NCI-H1436 treated with DMSO at 0.1 percent for 48 hours (cell line): ENCODE results near the gene DDX59.
"Not testable (repeated sequence)": the region's sequence is repeated elsewhere in the genome, so short reads cannot be mapped to it uniquely, and the experiment has no call there.

Experiments
- DNase-seq: peaks from one replicate; lab custom pipeline; 2025; lab: John Stamatoyannopoulos, UW

Gene DDX59

DNA sequence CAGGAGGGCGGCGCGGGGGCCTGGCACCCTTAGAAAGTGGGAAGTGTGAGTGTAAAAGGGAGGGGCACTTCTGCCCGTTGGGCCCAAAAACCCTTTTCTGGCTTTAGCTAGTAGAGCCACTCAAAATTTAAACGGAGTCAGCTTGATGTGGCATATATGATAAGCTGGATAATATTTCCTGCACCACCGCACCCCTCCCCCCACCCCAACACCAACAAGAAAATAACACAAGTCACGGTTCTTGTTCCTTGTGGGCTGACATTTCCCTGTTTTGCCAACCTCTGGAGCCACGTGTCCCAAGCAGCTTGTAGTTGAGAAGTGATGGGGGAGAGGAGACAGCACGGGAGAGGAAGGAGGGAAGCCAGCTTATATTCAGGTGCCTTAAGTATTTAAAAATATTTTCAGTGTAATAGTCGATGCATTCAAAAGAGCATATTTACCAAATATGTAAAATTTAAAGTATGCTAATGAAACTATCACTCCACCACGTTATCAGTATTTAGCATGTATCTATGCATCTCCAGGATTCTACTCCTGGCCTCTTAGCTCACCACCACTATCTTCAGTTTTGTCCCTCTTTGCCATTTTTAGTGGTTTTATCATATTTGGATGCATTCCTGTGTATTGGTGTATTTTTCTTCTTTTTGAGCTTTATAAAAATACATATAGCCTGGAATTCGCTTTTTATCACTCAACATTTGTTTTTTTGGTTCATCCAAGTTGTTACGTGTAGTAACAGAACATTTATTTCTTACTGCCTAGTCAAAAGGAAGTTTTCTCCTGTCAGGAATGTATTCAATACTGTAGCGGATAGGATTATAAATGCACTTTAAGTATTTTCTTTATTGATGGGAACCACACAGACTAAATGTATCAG is 773 bp upstream of the DDX59 start:
- no peak for DNase-seq

DNA sequence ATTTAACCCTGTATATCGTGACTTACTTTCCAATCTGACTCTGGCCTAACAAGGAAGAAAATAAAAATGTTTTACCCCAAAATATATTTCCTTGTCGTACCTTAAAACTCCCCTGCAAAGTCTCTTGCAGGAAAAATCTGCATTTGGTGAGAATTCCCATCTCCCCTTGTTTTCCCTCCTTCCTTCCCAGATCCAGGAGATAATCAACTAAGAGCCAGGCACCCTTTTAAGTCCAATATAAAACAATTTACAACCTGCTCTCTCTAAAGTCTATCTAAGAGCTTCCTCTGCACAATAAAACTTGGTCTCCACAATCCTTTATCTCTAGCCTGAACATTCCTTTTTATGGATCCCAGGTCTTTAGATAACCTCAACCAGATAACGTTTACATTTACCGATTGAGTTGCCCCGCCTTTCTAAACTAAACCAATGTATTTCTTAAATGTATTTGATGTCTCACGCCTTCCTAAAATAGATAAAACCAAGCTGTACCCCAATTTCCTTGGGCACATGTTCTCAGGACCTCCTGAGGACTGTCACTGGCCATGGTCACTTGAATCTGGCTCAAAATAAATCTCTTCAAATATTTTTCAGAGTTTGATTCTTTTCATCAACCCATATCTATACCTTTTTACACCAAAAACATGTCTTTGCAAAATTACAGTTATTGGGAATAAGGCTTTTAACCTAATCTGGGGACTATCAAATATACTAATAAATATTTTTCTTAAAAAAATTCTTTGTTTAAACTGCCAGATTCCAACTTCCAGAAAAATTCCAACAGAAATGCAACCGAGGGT is 993 bp downstream of the DDX59 start:
- DNase-seq = no peak

DNA sequence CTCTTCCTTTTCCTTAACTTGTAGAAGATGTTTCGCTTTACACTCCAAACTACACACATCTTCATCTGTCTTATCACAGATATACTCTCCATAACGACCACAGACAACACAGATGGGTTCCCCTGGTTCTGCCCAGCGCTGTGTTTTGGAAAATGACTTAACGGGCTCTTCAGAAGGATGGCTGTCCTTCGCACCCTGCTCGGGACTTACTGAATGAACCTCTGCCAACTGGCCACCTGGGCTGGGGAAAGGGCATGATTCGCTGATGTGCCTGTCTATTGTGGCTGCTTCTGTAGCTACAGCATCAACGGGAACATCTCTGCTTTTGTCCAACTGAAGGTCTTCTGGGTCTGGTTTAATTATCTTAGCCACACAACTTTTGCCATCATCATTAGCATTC is 3.4 kb downstream of the DDX59 start:
- no peak for DNase-seq

DNA sequence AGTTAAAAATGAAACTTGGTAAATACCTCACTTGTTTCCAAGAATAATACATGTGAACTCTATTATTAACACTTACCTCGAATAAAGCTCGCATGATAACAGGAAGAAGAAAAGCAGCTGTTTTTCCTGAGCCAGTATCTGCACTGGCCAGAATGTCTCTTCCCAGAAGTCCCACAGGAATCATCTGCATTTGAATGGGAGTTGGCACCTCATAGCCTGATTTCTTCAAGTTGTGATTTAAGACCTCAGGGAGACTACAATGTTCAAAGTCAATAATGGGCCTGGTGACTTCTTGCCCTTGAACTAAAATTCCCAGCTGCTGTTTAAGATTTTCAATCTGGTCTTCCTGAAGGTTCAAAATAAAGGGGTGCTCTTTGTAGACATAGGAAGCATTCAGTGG is 3.8 kb downstream of the DDX59 start:
- no peak for DNase-seq

DNA sequence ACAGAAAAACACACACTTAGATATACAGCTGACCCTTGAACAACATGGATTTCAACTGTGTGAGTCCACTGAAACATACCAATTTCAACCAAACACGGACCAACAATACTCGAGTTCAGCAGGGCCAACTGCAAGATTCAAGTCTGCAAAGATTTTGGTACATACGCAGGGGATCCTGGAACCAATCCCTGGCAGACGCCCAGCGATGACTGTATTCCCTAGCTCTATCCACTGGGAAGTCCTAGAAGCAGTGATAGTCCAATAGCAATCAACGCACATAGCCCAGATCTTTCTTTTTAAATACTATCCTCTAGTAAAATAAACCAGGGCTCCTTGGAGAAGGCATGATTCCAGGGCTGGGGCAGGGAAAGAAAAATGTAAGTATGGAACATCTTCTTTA is 9.0 kb downstream of the DDX59 start:
- no peak for DNase-seq

DNA sequence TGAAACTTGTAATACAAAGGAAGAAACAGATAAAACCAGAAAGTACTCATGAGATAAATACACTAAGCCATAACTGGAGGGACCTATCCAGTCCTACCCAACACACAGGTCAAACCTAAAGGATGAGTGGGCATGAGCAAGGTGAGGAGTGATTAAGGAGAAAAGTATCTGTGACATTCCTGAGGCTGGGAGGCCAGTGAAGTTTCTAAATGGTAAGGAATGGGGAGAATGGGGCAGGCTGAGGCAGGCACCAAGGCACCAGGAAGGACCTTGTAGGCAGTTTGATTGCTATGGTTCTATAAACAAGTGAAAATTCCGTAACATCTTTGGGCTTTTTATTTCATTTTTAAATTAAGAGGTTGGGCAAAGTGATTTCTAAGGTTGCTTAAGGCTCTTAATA is 10.4 kb downstream of the DDX59 start:
- DNase-seq = no peak

DNA sequence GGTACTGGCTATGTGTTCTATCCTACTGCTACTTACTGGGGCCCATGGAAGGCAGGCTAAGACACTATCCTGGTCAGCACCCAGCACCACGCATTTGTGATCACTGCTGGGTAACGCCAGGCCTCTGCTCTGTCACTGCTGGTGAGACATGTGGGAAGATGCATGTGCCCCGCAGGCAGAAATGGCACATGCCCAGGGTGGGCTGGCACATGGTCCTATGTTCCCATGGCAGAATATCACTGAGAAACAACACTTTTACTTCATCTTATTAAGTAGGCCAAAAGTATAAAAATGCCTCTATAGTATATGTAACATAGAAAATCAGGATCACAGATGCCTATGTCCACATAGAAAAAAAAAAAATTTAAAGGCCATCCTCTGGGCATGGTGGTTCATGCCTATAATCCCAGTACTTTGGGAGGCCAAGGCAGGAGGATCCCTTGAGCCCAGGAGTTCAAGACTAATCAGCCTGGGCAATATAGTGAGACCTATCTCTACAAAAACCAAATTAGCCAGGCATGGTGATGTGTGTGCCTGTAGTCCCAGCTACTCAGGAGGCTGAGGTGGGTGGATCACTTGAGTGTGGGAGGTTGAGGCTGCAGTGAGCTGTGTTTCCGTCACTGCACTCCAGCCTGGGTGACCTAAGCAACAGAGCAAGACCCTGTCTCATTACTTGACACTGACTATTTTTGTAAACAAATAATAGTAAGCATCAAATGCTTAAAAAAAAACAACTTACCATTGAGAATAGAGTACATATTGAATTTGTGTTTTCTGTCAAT is 11.5 kb downstream of the DDX59 start:
- DNase-seq = no peak

DNA sequence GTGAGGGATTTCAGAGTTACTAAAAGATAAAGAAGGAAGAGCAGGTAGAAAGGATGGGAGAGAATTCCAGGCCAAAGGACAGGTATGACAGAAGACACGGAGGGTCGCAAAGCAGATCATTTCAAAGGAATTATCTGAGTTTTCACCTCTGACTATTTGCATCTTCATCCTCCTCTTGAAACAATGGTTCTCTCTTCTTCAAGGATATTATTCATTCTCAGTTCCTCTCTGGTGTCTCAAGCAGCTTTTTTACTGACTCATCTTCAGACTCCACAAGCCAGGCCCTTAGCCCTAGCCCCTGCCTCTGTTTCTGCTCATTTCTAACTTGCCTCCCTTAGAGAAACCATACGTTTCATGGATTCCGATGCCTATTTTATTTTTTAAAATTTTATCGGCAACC is 15.0 kb downstream of the DDX59 start:
- DNase-seq = no peak

DNA sequence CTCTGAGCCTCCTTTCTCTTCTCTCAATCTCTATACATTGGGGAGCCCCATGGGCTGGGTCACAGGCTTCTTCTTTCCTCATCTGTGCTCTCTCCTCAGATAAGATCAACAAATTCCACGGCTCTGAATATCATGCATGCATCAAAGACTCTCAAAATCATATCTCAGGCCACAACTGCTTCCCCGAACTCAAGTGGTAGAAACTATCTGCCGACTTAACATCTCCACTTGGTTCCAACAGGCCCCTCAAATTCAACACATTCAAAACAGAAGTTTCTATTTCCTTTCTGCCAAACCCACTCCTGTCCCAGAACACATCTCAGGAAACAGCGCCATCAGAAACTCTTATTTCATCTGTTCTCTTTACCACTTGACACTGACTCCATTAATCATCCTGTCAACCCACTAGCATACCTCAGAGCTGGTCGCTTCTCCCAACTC is 16.7 kb downstream of the DDX59 start:
- no peak for DNase-seq

DNA sequence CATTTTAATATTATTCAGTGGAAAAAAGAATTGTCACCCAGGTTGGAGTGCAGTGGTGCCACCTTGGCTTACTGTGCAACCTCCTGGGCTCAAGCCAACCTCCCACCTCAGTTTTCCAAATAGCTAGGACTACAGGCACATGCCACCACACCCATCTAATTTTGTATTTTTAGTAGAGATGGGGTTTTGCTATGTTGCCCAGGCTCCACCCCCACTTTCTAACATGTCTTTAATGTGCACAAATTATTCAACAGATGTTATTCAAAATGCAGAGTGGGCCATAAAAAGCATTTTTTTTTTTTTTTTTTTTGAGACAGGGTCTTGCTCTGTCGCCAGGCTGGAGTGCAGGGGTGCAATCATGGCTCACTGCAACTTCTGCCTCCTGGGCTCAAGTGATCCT is 17.3 kb downstream of the DDX59 start:
- no peak for DNase-seq

DNA sequence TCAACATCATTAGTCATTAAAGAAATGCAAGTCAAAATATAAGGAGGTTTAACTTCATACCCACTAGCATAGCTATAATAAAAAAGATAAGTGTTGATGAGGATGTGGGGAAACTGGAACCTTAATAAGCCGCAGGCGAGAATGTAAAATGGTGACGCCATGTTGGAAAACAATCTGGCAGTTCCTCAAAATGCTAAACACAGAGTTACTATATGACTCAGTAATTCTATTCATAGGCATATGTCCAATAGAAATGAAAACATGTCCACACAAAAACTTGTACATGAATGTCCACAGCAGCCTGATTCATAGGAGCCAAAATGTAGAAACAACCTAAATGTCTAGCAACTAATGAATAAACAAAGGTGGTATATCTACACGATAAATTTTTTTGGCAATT is 23.2 kb downstream of the DDX59 start:
- no peak for DNase-seq

DNA sequence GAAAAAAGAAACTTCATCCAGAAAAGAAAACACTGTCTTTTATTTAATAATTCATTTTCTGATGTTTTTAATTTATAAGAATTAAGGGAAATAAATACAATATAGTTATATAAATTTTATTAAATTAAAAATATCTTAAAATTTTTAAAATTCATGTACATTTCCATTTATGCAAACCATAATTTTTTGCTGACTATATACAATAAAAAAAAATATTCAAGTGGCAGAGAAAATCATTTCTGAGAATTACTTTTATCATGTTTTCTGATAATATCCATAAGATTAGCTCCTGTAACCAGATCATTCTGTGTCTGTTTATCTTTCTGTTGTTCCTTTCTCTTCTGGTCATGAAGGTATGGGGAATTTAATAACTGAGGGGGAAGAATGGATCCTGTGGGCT is 25.7 kb downstream of the DDX59 start:
- DNase-seq = no peak

DNA sequence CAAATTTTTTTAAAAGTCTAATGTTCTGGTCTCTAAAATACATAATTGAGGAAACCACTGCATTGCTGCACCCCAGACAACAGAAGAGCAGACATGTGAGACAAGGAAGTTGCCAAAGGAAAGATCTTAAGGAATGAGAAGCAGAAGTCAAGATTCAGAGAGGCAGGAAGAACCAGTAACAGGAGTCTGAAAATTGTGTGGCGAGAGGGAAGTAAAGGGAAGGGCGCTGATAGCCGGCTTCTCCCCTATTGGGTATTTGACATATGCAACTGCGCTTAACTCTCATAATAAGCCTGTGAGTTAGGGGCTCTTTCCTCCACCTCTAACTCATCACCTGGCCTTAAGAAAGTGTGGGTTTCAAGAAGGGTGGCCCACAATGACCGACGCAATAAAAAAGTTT is 27.2 kb downstream of the DDX59 start:
- no peak for DNase-seq

DNA sequence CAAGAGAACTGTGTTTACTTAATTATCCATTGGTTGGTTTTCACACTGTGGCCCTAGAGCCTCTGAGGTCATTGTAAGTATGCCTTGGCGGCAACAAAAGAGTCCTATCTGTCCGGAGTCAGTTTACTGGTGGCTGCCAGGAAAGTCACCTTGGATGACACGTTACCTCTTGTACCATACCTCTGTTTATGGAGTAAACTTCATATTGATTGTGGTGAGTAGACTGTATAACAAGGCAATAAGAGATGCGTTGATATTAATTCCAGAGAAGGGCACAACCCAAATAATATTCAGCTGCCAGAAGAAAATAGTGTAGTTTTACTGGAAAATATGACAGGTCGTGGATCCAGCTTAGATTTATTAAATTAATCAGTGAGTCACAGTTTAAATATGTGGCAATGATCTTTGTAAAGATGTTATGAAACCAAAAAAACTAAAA is 28.7 kb downstream of the DDX59 start:
- no peak for DNase-seq

DNA sequence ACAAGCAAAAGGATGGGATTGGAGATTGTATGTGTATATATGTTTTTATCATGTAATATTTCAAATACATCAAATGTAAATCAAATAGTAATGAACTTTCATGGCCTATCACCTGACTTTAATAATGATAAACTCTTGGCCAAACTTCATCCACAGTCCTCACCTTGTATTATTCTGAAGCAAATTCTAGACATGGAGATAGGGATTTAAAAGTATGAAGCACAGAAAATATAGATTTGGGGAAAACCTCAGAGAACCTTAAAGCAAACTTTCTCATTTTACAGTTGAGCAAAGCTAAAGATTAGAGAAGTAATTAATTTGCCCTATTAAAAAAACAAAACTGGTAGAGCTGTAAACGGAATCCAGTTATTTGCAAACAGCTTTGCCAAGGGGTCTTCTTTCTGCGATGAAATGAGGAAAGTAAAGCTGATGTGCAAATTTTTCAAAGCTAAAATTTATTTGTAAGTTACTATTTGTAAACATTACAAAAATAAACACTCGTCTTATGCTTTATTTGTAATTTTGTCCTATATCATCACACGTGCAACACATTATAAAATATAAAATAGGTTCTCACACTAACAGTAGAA is 29.2 kb downstream of the DDX59 start:
- no peak for DNase-seq

DNA sequence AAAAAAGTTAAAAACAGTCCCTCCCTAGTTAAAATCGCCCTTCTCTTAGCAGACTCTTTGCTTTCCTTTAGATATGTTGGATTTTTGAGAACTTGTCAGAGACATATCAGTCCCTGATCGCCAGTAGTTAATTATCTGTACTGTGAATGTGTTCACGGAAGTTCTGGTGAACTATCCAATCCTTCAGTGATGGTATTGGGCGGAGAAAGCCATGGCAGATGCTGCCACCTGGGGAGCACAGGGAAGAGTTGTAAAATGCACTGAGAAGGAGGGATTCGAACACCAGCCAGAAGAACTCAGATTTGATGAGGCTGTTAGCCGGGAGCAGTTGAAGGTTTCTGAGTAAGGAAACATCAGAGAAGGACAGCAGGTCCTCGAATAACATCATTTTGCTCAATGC is 31.6 kb downstream of the DDX59 start:
- no peak for DNase-seq

DNA sequence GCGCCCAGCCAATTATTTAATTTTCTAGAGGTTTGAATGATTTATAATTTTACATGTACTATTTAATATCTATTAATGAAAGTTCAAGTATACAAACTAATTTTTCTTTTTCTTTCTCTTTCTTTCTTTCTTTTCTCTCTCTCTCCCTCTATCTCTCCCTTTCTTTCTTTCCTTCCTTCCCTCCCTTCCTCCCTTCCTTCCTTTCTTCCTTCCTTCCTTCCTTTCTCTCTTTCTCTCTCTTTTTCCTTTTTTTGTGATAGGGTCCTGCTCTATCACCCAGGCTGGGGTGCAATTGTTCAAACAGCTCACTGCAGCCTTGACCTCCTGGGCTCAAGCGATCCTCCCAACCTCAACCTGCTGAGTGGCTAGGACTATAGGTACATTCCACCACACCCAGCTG is 33.0 kb downstream of the DDX59 start:
- DNase-seq = no peak

DNA sequence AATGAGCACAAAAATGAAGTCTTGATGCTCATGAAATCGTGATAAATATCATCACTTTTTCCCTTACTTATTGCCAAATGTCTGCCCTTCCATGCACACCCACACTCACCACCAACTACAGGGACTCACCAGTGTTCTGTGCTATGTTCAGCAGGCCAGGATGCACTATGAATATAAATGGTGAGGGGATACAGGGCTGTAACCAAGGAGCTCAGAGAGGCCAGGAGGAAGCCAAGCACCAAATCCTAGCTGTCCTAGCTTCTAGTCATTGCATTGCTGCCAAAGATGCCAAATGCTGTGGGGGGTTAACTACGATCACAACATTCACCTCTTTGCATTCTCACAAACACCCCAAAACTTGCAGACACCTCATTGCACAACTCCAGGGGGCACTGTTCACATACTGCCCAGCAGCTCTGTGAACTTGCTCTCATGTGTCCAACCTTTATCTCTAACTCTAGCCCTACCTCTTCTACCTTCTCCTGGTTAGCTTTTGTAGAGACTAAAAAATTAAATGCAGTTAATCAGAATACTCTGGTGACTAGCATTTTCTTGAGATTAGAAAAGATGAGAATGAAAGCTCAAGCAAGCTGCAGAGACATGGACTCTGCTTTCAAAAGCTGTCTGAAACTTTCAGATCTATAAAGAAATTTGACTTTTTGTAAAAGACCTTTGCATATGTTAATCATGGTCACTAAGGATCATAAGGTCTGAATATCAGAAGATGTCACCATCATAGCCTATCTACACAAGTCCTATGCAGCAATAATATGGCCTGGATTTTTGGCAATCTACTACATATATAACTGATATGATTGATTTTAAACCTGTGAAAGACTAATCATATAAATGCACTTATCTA is 35.2 kb downstream of the DDX59 start:
- no peak for DNase-seq

DNA sequence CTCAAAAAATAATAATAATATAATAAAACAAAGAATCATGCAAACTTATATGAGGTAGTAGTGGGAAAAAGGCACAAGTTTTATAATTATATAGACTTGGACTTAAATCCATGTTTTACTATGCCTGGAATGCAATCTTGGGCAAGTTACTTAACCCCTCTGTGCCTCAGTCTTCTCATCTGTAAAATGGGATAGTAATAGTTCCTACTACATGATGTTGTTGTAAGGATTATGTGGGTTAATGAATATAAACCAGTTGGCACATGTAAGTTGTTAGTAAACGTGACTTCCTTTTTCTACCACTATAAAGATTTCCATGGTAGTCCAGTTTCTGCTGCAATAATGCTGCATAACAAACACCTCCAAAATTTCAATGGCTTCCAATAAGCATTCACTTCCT is 38.3 kb downstream of the DDX59 start:
- no peak for DNase-seq

DNA sequence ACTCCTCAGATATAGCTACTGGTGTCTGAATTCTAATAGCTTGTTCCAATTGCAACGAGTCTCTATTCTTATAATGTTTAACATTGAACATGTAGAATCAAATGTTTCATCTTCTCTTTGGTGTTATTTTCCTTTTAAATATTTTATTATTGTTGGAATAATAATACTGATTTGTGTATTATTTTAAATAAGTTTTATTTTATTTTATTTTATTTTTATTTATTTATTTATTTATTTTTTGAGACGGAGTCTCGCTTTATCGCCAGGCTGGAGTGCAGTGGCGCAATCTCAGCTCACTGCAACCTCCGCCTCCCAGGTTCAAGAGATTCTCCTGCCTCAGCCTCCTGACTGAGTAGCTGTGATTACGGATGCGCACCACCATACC is 39.2 kb downstream of the DDX59 start:
- DNase-seq = not testable (repeated sequence)

DNA sequence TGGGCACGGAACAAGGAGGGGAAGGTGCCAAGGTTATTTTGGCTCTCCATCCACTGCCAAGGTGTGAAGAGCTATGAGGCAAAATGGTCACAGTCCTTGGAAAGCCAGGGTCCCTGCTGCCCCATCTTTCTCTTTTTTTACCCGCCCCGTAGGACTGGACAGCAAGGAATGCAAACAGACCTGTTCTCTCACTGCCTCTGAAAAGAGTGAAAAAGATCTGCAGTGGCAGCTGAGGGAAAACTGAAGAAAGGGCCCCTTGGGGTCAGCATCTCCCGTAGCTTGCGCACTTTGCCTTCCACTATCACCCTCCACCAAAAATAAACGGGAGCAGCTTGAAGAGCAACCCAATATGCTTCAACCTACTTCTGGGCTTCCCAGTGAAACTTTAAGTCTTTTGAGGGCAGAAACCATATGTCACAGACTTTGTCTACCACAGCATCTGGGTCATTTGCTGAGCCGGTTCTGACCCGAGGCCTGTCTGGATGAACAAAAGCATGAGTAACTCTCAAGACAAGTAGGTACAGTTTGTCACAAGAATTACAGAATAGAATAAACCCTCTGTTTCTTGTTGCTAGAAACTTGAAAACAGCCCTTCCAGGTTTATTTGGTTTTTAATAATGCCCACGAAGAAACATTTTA is 39.7 kb downstream of the DDX59 start:
- no peak for DNase-seq
